Stimulated activated CD8-positive, alpha-beta memory T cell treated with anti-CD3 and anti-CD28 coated beads, Interleukin-12 subunit alpha, Interleukin-12 subunit beta, amount 100 ng/mL, for 4 hours (primary cell): Measurements from ENCODE around the gene UBE2E2.

ENCODE experiments used
- DNase-seq: peaks from one replicate; pipeline ENCODE4 v3.0.0-alpha.2; 2020; ENCODE audit warnings: low read depth

The UBE2E2 gene

DNA sequence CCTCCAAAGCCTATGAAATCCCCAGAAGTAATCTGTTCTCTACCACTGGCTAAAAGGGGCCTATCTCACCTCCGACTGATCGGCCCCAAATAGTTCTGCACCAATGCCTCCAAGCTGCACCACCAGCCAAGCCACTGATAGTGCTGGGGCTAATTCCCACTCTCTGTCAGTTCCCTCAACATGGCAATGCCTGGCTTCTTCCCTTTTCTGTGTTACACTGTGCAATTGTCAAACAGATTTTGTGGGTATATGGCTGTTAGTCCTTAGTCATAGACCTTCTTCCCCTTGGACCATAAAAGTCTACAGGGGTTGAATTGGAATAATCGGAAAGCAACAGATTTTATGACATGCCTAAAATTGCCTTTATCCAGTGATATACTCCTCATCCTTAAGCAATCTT is 9.3 kb upstream of the UBE2E2 start:
- no peak for DNase-seq

GRCh38 chr3:23198801-23199200 is 4.3 kb upstream of the UBE2E2 start:
- no peak for DNase-seq

DNA sequence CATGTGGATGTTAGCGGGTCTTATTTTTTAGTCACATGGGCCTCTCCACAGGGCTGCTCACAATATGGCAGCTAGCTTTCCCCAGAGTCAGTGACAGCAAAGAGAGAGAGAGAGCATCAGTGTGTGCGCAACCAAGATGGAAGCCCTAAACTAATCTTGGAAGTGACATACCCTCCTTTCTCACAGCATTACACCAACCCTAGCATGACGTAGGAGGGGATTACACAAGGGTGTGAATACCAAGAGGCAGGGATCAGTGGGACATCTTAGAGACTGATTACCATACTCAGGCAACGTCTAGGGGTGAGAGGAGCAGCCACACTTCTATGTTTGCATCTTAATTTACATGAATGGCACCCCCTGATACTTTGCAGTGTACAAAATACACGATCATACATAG is 3.5 kb upstream of the UBE2E2 start:
- no peak for DNase-seq

GRCh38 chr3:23201154-23201838 is 1.8 kb upstream of the UBE2E2 start:
- DNase-seq: no peak

DNA sequence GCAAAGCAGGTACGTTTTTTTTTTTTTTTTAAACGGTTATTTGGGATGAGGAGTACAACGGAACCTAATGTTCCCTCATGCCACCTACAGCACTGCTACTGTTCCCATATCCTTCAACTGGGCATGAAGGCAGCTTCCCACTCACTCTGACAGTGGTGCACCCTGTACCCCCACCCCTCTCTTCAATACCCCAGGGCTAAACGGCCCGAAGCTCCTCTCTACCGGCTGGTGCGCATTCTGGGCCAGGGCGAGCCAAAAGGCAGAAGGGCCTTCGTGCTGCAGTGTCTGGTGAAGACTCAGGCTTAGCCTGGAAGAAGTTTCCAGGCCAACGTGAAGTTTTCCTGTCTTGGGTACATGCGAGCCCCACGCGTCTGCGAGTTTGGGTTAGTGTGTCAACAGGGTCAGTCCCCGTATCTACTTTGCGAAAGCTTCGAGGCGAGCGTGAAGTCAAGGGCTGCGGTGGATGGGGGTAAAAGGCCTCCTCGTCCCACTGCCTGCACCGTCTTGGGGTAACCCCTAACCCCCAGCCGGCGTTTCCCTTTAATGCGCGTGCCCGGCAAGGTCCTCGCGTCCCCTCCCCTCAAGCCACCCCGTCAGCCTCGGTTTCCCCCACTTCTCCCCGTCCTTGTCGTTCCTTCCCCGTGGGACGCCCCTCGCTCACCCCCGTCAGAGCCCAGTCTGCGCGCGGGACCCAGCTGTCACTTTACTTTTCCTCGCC is 765 bp upstream of the UBE2E2 start:
- DNase-seq: no peak

DNA sequence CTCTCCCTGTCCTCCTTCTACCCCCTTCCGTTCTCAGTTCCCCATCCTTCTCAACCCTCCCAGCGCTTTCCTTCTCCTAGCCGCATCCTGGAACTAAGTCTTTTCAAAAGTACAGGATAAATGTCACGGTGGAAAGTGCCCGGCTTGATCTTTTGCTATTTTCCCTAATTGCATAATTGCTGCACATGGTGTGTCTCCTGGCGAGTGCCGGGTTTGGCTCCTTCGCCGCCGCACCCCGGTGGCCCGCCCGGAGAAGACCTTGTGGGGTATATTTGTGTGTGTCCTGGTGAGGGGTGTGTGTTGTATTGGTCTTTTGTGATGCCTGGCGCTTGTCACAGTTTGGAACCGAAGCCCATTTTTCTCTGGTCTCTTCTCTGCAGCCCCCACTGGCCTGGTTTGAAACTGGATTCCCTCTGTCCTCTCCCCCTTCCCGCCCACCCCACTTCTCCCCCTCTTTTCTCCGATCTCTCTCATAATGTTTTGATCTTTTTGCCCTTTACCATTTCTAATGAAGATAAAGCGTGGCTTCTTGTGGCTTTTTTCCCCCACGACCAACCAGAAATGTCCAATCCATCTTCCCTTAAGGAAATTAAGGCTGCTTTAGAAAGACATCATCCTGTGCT is 692 bp downstream of the UBE2E2 start:
- no peak for DNase-seq

- no peak for DNase-seq
These were observed 3.2 kb downstream of the UBE2E2 start for GRCh38 chr3:23206366-23206765.

DNA sequence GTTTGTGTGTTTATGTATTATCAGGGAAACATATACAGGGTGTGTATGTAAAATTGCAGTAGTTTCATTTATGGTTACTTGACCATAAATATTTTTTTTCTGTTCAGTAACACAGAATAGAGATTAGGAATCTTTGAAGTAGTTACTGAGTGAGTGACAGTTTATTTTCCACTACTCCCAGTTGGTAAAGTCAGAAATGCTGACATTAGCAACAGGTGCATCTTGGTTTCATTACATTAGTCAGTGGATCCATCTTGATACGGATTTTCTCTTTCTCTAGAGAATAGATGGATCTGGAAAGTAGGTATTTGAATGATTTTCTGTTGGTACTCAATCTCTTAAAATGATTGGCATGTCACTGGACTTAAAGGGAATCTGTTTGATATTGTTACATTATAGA is 6.0 kb downstream of the UBE2E2 start:
- no peak for DNase-seq

- DNase-seq: no peak
These were observed 6.8 kb downstream of the UBE2E2 start for GRCh38 chr3:23209747-23210487.

- no peak for DNase-seq
These were observed 10.7 kb downstream of the UBE2E2 start for GRCh38 chr3:23213813-23214212.

GRCh38 chr3:23217872-23218554 is 14.9 kb downstream of the UBE2E2 start:
- no peak for DNase-seq

- no peak for DNase-seq
These were observed 16.0 kb downstream of the UBE2E2 start for GRCh38 chr3:23219117-23219516.

DNA sequence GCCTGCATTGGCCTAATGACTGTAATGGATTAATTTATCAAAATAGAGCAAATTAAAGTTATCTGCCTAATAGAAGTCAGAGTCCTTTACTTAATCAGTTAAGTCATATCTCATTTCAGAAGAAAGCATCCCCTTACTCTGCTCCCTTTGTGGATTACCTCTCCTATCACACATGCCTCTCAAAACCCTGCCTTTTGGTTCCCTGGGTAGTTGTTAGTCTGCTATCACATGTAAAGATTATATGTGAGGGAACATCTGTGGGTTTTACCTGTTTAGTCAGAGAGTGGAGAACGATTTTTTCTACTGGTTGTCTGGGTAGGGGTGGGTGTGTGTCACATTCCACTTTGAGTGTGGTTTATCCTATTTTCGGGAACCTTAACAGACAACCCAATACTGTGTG is 16.4 kb downstream of the UBE2E2 start:
- no peak for DNase-seq

GRCh38 chr3:23221136-23221535 is 18.0 kb downstream of the UBE2E2 start:
- no peak for DNase-seq

DNA sequence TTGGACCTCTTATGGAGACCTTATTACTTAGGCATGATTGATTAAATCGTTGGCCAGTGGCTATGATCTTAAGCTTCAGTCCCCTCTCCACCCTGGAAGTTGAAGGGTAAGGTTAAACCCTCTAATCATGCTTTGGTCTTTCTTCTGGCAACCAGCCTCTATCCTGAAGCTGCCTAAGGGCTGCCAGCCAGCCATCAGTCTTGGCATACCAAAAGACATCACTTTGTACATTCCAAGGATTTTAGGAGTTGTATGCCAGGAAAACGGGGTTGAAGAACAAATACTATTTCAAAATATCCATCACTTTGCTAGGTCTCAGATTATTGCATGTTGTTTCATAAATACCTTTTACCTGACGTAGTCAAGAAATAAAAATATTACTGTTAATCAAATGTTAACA is 28.9 kb downstream of the UBE2E2 start:
- no peak for DNase-seq

DNA sequence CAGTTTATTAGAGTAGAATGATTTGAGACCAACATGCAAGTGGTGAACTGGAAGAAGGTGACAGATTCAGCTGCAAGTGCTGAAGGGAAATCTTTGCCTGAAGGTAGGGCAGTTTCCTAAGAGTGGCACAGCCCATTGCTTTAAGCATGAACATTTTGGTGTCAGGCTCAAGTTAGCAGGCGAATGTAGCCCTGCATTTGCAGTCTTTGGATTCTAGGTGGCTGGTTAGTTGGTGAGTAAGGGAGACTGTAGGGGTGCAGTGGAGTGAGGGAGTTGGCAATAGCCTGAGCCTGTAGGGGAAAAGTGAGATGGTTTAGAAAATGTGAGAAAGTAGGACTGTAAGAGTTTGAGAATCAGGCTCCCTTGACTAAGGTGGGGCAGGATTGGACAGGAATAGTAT is 29.7 kb downstream of the UBE2E2 start:
- DNase-seq: no peak

- no peak for DNase-seq
These were observed 32.1 kb downstream of the UBE2E2 start for GRCh38 chr3:23235264-23235663.

- DNase-seq: no peak
These were observed 33.8 kb downstream of the UBE2E2 start for GRCh38 chr3:23236890-23237289.

DNA sequence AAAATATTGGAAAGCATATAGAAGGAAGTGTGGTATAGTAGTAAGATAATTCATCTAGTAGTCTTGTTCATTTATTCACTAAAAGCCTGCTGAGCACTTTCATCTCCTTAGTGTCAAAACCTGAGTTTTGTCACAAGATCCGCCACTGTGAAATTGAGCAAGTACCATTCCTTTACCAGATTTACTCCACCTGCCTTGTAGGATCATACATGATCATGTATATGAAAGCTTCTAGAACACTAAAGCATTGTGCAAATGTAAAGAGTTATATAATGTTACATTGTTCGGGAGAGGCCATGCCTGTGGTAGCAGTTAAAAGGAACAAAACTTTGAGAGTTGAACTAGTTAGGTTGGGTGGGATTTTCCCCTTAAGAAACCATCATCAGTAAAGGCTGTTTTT is 35.0 kb downstream of the UBE2E2 start:
- no peak for DNase-seq

- DNase-seq: no peak
These were observed 35.5 kb downstream of the UBE2E2 start for GRCh38 chr3:23238578-23238977.

DNA sequence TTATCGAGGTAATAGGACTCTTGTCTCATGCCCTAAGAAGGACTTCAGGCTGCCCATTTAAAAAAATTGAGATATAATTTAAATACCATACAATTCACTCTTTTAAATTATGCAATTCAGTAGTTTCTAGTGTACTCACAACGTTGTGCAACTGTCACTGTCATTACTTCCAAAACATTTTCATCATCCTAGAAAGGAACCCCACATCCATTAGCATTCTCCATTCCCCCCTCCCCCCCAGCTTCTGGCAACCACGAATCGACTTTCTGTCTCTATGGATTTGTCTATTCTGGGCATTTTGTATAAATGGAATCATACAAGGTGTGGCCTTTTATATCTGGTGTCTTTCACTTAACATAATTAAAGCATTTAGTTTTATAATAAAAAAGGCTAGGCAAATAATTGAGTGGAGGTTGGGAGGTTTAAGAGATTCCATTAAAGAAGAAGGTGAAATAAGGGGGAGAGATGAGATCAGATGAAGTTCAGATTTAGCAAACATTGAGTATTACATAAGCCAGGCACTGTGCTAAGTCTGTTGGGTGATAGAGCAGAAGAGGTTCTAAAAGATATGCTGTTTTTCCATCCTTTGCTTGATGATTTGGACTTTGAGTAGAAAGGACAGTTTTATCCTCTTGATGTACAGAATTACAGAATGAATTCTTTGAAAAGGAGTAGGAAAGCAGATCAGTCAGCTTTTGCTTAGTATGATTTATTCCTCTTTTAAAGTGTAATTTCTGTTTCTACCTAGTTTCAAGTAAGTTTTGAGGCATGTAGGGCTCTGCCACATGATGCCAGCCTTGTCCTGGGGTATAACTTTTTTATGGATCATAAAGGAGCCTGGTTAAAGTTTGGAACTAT is 36.3 kb downstream of the UBE2E2 start:
- DNase-seq: no peak
